Endothelial cell (in vitro differentiated cells): ENCODE data around the gene KCTD12. TPM values are rescaled to one million over a fixed set of nuclear protein-coding genes. Genes with fewer than 3 reads are reported as not detected.

ENCODE experiments used
- DNase-seq: peaks from one replicate; pipeline ENCODE4 v3.0.0; 2021; ENCODE audit warnings: low spot score
- H3K27ac Mint-ChIP-seq: one replicate; pipeline ENCODE4 v1.8.0; 2021; ENCODE audit warnings: mixed read lengths, inconsistent platforms; ENCODE audit not compliant: unreplicated experiment
- H3K27me3 Mint-ChIP-seq: one replicate; pipeline ENCODE4 v1.8.0; 2021; ENCODE audit warnings: mild to moderate bottlenecking, moderate library complexity, mixed read lengths, inconsistent platforms; ENCODE audit not compliant: unreplicated experiment
- H3K36me3 Mint-ChIP-seq: one replicate; pipeline ENCODE4 v1.8.0; 2021; ENCODE audit warnings: mild to moderate bottlenecking, low read depth, mixed read lengths, inconsistent platforms; ENCODE audit not compliant: unreplicated experiment
- H3K4me1 Mint-ChIP-seq: one replicate; pipeline ENCODE4 v1.8.0; 2021; ENCODE audit warnings: mild to moderate bottlenecking, mixed read lengths, inconsistent platforms; ENCODE audit not compliant: unreplicated experiment
- H3K4me3 Mint-ChIP-seq: one replicate; pipeline ENCODE4 v1.8.0; 2021; ENCODE audit warnings: mild to moderate bottlenecking, mixed read lengths, inconsistent platforms; ENCODE audit not compliant: unreplicated experiment
- H3K9me3 Mint-ChIP-seq: one replicate; pipeline ENCODE4 v1.8.0; 2021; ENCODE audit warnings: mixed read lengths, inconsistent platforms; ENCODE audit not compliant: unreplicated experiment
- total RNA-seq: library from RNA; stranded (reverse); fragmentation: NEBNext Ultra II Directional; extraction: Animal tissue kit (Norgen Biotek cat#: 25700); gene quantifications from one replicate; pipeline ENCODE4 v1.2.1, GENCODE V29; 2021; ENCODE audit not compliant: unreplicated experiment
- TF ChIP-seq, protein P1 (sequence below): fragments of 200-600 bp; sonication (generic); IDR thresholded peaks from one replicate; pipeline ENCODE4 v1.5.0; 2021; ENCODE audit warnings: antibody characterized with exemption; ENCODE audit not compliant: unreplicated experiment

The KCTD12 gene
- total RNA-seq, 1 donor from 2014 or later, result 9.6 TPM

DNA sequence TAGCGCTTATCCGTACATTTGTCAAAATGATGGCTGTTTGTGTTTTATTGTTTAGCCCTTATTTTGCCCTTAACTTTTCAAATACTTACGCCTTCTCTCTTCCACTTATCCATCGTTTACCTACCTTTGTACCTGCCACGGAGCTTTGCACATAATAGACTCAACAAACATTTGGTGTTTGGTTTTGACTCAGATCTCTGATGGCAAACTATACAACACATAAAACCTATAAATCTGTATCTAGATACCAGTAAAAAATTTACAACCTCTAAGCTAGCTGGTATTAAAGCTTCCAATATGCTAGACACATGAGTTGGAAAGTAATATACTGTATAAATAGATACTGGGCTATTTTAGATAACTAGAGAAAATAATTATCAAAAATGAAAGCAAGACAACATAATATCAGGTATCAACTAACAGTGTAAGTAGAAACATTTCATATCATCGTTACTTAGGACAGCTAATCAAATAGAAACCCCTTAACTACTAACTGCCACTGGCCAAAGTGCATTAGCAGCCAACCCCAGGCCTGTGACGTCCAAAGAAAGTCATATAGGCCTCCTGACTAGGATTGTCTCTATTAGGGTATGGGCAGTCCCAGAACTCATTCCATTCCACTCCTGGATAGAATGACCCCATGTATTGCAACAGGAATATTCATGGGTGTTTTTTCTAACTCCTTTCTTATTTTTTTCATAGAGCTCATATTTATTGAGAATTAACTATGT lies 53.8 kb downstream of the KCTD12 start:
- TF ChIP-seq, protein P1, sequence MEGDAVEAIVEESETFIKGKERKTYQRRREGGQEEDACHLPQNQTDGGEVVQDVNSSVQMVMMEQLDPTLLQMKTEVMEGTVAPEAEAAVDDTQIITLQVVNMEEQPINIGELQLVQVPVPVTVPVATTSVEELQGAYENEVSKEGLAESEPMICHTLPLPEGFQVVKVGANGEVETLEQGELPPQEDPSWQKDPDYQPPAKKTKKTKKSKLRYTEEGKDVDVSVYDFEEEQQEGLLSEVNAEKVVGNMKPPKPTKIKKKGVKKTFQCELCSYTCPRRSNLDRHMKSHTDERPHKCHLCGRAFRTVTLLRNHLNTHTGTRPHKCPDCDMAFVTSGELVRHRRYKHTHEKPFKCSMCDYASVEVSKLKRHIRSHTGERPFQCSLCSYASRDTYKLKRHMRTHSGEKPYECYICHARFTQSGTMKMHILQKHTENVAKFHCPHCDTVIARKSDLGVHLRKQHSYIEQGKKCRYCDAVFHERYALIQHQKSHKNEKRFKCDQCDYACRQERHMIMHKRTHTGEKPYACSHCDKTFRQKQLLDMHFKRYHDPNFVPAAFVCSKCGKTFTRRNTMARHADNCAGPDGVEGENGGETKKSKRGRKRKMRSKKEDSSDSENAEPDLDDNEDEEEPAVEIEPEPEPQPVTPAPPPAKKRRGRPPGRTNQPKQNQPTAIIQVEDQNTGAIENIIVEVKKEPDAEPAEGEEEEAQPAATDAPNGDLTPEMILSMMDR, result no peak
- Mint-ChIP-seq H3K9me3 (no peaks in the 10 kb centered on the region), H3K36me3 (no peaks in the 10 kb centered on the region), H3K4me1 (no peaks in the 10 kb centered on the region), H3K27ac (no peak overlapping the region), H3K4me3 (no peak overlapping the region), H3K27me3 (peaks cover 2% of the 10 kb centered on the region)
- no peak for DNase-seq

DNA sequence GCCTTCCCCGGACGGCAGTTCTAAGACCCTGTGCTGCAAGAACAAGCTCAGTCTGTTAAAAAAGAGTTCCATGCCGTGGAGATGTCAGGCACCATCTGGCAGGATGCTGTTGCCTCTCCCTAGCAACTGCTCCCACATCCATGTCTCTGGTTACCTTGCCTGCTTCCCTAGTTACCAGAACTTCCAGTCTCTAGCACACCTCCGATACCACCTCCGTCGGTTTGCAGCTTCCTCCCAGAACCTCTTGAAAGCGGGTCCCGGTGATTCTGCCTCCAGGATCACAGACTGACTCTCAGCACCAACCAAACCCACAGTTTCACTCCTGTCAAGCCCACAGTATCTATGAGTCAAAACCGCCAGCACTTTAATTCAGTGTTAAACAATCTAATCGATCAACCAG lies 55.4 kb downstream of the KCTD12 start:
- Mint-ChIP-seq H3K27ac (no peak overlapping the region), H3K4me1 (no peaks in the 10 kb centered on the region)
- no peak for DNase-seq

More for the DNA sequence above, 55.4 kb downstream of the KCTD12 start:
- no peaks in the 10 kb centered on the region for H3K36me3 Mint-ChIP-seq
- peaks cover 2% of the 10 kb centered on the region for H3K27me3 Mint-ChIP-seq
- no peak overlapping the region for H3K4me3 Mint-ChIP-seq
- TF ChIP-seq, protein P1, result no peak
- no peaks in the 10 kb centered on the region for H3K9me3 Mint-ChIP-seq

Other genes with a start within 250 kb of the KCTD12 start
- gene ACOD1, start 62.1 kb upstream of the KCTD12 start, total RNA-seq, result not detected
- gene CLN5, start 105.7 kb upstream of the KCTD12 start, total RNA-seq, result 10.9 TPM
- 27.5 TPM for gene FBXL3, start 140.8 kb upstream of the KCTD12 start, total RNA-seq